HCT116 (cell line): ENCODE measurements around the gene TBXAS1. TPM values are rescaled to one million over a fixed set of nuclear protein-coding genes. Genes with fewer than 3 reads are reported as not detected.

Experiments
- ATAC-seq: fragments of 200-7000 bp; cut with Tn5 transposase; 2 replicates; pipeline ENCODE4 v1.9.1; 2020; ENCODE audit warnings: mild to moderate bottlenecking, moderate library complexity
- BruUV-seq: library from RNA; stranded (reverse); fragments of 400-500 nt; replicated peaks from 2 replicates; lab custom pipeline; 2021; lab: Mats Ljungman, UMichigan
- CTCF ChIA-PET: fragments of 300-600 bp; sonication (Branson Sonifier 250); formaldehyde crosslinking; loops from one replicate; lab custom pipeline; 2021; ENCODE audit warnings: antibody characterized with exemption; lab: Charles Lee
- POLR2A ChIA-PET: fragments of 300-600, 350-600 bp; sonication (Branson Sonifier 250); formaldehyde crosslinking; loops from one replicate; lab custom pipeline; 2021; ENCODE audit warnings: antibody characterized with exemption; lab: Charles Lee
- RAD21 ChIA-PET, 2 experiments: fragments of 300-600 bp; sonication (Branson Sonifier 250); formaldehyde crosslinking; loops; one replicate each; lab custom pipeline; 2023; ENCODE audit warnings: low total read pairs in 2 of 2; ENCODE audit not compliant: uncharacterized antibody in 2 of 2, unreplicated experiment in 2 of 2, low non-redundant PET in 1 of 2; lab: Charles Lee
- DNase-seq: peaks from one replicate; pipeline ENCODE4 v3.0.0-alpha.2; 2010; ENCODE audit warnings: low read depth, low spot score
- H2AFZ ChIP-seq: fragments of 200-600 bp; shearing (Covaris generic), sonication (generic); 2 replicates; pipeline ENCODE4 v1.6.1; 2017; ENCODE audit warnings: low read depth, mixed run types, mixed read lengths, antibody characterized with exemption, low read length; ENCODE audit not compliant: poor library complexity, severe bottlenecking
- H3K27ac ChIP-seq: 2 replicates; pipeline ENCODE4 v1.5.1; 2012; ENCODE audit warnings: low read depth, low read length
- H3K27me3 ChIP-seq: fragments of 200-600 bp; sonication (generic); 2 replicates; pipeline ENCODE4 v1.6.1; 2016; ENCODE audit warnings: mixed run types, low read length, mixed read lengths; ENCODE audit not compliant: insufficient read depth
- H3K36me3 ChIP-seq, 2 experiments: fragments of 200-500 bp in 1 of 2; fragments of 200-600 bp in 1 of 2; sonication (Bioruptor generic) in 1 of 2; sonication (generic) in 1 of 2; 2 replicates each; pipeline versions ENCODE4 v1.5.1 to v1.6.1; 2014 to 2016; ENCODE audit warnings: low read length in 2 of 2, inconsistent platforms in 1 of 2, mixed read lengths in 1 of 2, mixed run types in 1 of 2; ENCODE audit not compliant: insufficient read depth in 2 of 2, control insufficient read depth in 1 of 2
- H3K4me1 ChIP-seq, 2 experiments: fragments of 200-600 bp in 1 of 2; sonication (generic) in 1 of 2; 2 replicates each; pipeline versions ENCODE4 v1.5.1 to v1.6.1; 2012 to 2017; ENCODE audit warnings: low read length in 2 of 2, inconsistent platforms in 1 of 2, mild to moderate bottlenecking in 1 of 2, mixed read lengths in 1 of 2, mixed run types in 1 of 2, moderate library complexity in 1 of 2; ENCODE audit not compliant: insufficient read depth in 2 of 2, control insufficient read depth in 1 of 2
- H3K4me2 ChIP-seq: fragments of 200-600 bp; sonication (generic); 2 replicates; pipeline ENCODE4 v1.6.1; 2017; ENCODE audit warnings: mixed run types, low read length, mixed read lengths
- H3K4me3 ChIP-seq, 2 experiments: fragments of 200-600 bp in 1 of 2; sonication (generic) in 1 of 2; replicated peaks in 1 of 2; 2 replicates each; pipeline ENCODE4 v1.5.1; 2011 to 2016; ENCODE audit warnings: low read length in 2 of 2, control low read depth in 1 of 2, low read depth in 1 of 2, mild to moderate bottlenecking in 1 of 2, mixed read lengths in 1 of 2, mixed run types in 1 of 2
- H3K79me2 ChIP-seq: fragments of 200-600 bp; sonication (generic); 2 replicates; pipeline ENCODE4 v1.6.1; 2017; ENCODE audit warnings: mild to moderate bottlenecking, mixed run types, low read length, moderate library complexity, mixed read lengths; ENCODE audit not compliant: insufficient read depth
- H3K9ac ChIP-seq: fragments of 200-600 bp; sonication (generic); 2 replicates; pipeline ENCODE4 v1.6.1; 2016; ENCODE audit warnings: low read length, mixed read lengths
- H3K9me2 ChIP-seq: fragments of 200-600 bp; sonication (generic), shearing (Covaris generic); 2 replicates; pipeline ENCODE4 v1.6.1; 2017; ENCODE audit warnings: mixed run types, mild to moderate bottlenecking, moderate library complexity; ENCODE audit not compliant: insufficient read depth
- H3K9me3 ChIP-seq, 2 experiments: fragments of 200-500 bp in 1 of 2; fragments of 200-600 bp in 1 of 2; sonication (Bioruptor generic) in 1 of 2; sonication (generic) in 1 of 2; 2 replicates each; pipeline ENCODE4 v1.6.1; 2014 to 2017; ENCODE audit warnings: low read length in 2 of 2, mixed read lengths in 2 of 2, inconsistent platforms in 1 of 2, low read depth in 1 of 2, mild to moderate bottlenecking in 1 of 2, mixed run types in 1 of 2, moderate library complexity in 1 of 2; ENCODE audit not compliant: control insufficient read depth in 1 of 2, insufficient read depth in 1 of 2
- H4K20me1 ChIP-seq: fragments of 200-600 bp; sonication (generic), shearing (Covaris generic); 2 replicates; pipeline ENCODE4 v1.6.1; 2017; ENCODE audit warnings: mixed run types, mild to moderate bottlenecking, moderate library complexity; ENCODE audit not compliant: insufficient read depth
- ATF3 ChIP-seq: IDR thresholded peaks from 2 replicates; pipeline ENCODE4 v1.6.1; 2012
- CBX3 ChIP-seq: IDR thresholded peaks from 2 replicates; pipeline ENCODE4 v1.6.1; 2012; ENCODE audit warnings: low read depth
- CEBPB ChIP-seq: IDR thresholded peaks from 2 replicates; pipeline ENCODE4 v1.6.1; 2012; ENCODE audit warnings: low read depth
- FOSL1 ChIP-seq: IDR thresholded peaks from 2 replicates; pipeline ENCODE4 v1.6.1; 2012; ENCODE audit warnings: low read depth
- MAX ChIP-seq: IDR thresholded peaks from 2 replicates; pipeline ENCODE4 v1.6.1; 2012
- POLR2A ChIP-seq: IDR thresholded peaks from 2 replicates; pipeline ENCODE4 v1.7.0; 2011; ENCODE audit warnings: borderline replicate concordance; ENCODE audit not compliant: insufficient read depth, insufficient read length; ENCODE audit errors: extremely low read depth
- REST ChIP-seq: IDR thresholded peaks from 2 replicates; pipeline ENCODE4 v1.6.1; 2012; ENCODE audit warnings: low read depth
- SP1 ChIP-seq: IDR thresholded peaks from 2 replicates; pipeline ENCODE4 v1.6.1; 2012; ENCODE audit warnings: low read depth
- SRF ChIP-seq: IDR thresholded peaks from 2 replicates; pipeline ENCODE4 v1.6.1; 2012; ENCODE audit warnings: low read depth
- TCF7L2 ChIP-seq: IDR thresholded peaks from 2 replicates; pipeline ENCODE4 v1.7.0; 2011; ENCODE audit warnings: borderline replicate concordance, inconsistent platforms; ENCODE audit not compliant: insufficient read depth, insufficient read length; ENCODE audit errors: extremely low read depth
- YY1 ChIP-seq: IDR thresholded peaks from 2 replicates; pipeline ENCODE4 v1.6.1; 2011; ENCODE audit warnings: low read length, low read depth, moderate library complexity, mild to moderate bottlenecking; ENCODE audit not compliant: insufficient replicate concordance; ENCODE audit errors: extremely low read depth
- ZBTB33 ChIP-seq: IDR thresholded peaks from 2 replicates; pipeline ENCODE4 v1.6.1; 2011; ENCODE audit warnings: mild to moderate bottlenecking, low read length, moderate library complexity; ENCODE audit not compliant: insufficient replicate concordance; ENCODE audit errors: extremely low read depth
- intact Hi-C: fragments of 100-400 bp; cut with micrococcal nuclease; formaldehyde crosslinking; loops from 2 replicates; pipeline ENCODE4 v1.10.0; 2022
- total RNA-seq: library from RNA; stranded (reverse); gene quantifications from one replicate; pipeline ENCODE4 v1.2.1, GENCODE V29; 2021; ENCODE audit not compliant: unreplicated experiment

Gene TBXAS1
- total RNA-seq, 1 experiment from 2014 or later: 1.4 TPM

GRCh38 chr7:139936760-139937310 lies 107.8 kb downstream of the TBXAS1 start (continued):
- no peak for TF ChIP-seq REST
- no peak for TF ChIP-seq POLR2A
- no peak for TF ChIP-seq ZBTB33

DNA sequence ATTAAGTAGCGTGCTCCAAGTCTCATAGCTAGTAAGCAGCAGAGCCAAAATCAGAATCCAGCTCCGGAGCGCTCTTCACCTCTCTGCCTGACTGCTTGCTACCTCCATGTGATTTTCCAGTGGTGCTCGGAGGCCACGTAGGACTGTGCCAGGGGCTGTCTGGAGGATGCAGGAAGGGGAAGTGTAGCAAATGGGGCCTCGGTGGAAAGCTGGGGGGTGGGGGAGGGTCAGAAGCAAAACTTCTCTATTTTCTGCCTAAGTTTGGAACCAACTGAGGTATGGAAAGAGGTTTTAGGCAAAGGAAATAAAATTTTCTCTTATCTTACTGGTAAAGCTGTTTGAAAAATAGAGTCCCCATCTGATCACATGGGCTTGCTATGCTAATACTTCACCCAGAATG lies 108.7 kb downstream of the TBXAS1 start:
- H3K4me2 ChIP-seq: no peak overlapping the region
- intact Hi-C loops: no loop called here
- no peaks in the 10 kb centered on the region for H4K20me1 ChIP-seq
- H3K4me3 ChIP-seq: no peak overlapping the region
- no peaks in the 10 kb centered on the region for H3K36me3 ChIP-seq
- DNase-seq: no peak
- RAD21 ChIA-PET: no interaction called here
- H3K27me3 ChIP-seq: no peaks in the 10 kb centered on the region; the same call in 1 of the 2 replicates
- peaks cover 0 to 7% of the 10 kb centered on the region in 2 experiments; a peak in 2 of 4 replicates for H3K4me1 ChIP-seq
- POLR2A ChIA-PET: no interaction called here
- no peaks in the 10 kb centered on the region for H3K9me2 ChIP-seq
- no peak for ATAC-seq
- no TSS peak for BruUV-seq
- no peaks in the 10 kb centered on the region for H3K79me2 ChIP-seq
- H3K27ac ChIP-seq: no peak overlapping the region
- no peak overlapping the region for H3K9ac ChIP-seq
- H3K9me3 ChIP-seq: no peaks in the 10 kb centered on the region
- H2AFZ ChIP-seq: no peak overlapping the region
- CTCF ChIA-PET: no interaction called here
- TF ChIP-seq REST: no peak
- no peak for TF ChIP-seq ZBTB33
- TF ChIP-seq TCF7L2: no peak
- TF ChIP-seq ATF3: no peak
- no peak for TF ChIP-seq SP1
- TF ChIP-seq SRF: no peak
- no peak for TF ChIP-seq YY1
- TF ChIP-seq MAX: no peak
- TF ChIP-seq CEBPB: no peak
- TF ChIP-seq CBX3: no peak
- no peak for TF ChIP-seq FOSL1
